ENCODE results near the gene RYR1.
"Not testable (repeated sequence)": the region's sequence is repeated elsewhere in the genome, so short reads cannot be mapped to it uniquely, and the experiment has no call there.

RYR1 gene

DNA sequence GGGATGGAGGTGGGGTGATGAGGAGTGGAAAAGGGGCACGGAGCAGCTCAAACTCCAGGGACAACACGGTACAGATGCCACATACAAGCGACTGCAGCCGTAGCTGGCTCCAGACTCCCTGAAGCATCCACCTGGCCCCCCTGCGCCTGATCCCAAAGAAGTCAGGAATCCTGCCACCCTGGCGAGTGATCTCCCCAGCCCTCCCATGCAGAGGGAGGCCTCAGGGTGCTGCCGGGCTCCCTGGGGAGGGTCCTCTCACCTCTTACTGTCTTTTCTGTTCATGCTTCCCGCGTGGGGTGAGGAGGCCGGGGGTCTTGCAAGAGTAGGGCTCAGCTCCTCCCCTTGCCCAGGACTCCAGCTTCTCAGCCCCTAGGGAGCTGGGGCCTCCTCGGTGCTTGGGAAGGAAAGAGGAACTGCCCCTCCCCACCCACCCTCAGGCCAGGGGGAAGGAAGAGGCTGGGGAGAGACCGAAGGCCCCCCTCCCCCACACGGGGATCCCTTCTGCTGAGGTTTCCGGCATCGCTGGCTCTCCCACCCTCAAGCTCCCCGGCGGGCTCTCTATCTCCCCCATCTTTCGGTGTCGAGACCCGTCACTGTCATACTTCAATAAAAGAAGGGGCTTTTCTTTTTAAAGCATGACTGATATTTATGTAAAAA lies 7.6 kb upstream of the RYR1 start, which contains the start of gene RASGRP4:
Gene RASGRP4, minus strand, starts transcription at position 410 of the 657 bp plus-strand sequence. Its CDS starts 128 bp downstream, at position 282.
- DNase-seq (ENCODE audit: low read depth in 2 of 2): no peak

DNA sequence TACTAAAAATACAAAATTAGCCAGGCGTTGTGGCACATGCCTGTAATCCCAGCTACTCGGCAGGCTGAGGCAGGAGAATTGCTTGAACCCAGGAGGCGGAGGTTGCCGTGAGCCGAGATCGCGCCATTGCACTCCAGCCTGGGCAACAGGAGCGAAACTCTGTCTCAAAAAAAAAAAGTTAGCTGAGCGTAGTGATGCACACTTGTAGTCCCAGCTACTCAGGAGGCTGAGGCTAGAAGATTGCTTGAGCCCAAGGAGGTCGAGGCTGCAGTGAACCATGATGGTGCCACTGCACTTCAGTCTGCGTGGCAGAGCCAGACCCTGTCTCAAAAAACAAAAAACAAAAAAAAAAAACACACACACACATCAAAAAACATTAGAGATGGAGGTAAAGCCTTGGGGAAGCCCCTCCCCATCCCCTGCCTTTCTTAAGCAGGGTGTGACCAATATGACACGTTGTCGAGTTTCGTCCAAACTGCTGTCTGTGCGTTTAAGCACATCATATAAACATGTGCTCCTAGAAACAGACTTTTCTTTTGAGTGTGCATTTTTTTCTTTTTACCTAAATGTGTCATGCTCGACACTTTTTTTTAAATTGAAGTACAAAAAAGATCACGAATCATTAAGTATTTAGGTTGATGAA lies 6.3 kb upstream of the RYR1 start:
- not testable (repeated sequence) for DNase-seq (ENCODE audit: low read depth in 2 of 2)

DNA sequence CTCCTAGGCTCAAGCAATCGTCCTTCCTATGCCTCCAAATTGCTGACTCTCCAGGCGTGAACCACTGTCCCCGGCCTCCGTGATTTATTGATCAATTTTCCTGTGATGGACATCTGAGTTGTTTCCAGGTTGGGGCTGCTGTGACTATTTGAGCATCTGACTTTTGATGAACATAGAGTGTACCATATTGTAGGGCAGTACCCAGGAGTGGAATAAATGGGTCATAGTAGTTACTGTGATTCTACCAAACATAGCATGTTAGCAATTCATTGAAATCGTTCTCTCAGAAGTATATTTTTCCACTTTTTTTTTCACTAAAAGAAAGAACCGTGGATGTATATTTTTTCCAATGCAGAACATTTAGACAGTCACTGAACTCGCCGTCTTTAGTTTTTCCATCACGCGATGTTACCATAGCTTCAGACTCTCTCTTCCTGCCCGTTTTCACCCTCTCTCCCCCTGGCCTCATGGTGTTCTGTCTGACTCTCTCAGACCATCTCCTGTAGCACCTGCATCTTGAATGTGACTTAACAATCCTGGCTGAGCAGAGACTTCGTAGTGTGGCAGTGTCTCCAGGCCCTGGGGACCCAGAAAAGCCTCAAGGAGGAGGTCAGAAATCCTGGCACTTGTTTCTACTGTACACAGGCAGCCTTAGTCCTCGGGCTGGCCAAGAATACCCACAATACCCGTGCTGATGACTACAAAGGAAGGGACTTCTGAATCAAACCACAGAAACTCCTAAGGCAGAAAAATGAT lies 4.3 kb upstream of the RYR1 start:
- DNase-seq (ENCODE audit: low read depth in 2 of 2): no peak

DNA sequence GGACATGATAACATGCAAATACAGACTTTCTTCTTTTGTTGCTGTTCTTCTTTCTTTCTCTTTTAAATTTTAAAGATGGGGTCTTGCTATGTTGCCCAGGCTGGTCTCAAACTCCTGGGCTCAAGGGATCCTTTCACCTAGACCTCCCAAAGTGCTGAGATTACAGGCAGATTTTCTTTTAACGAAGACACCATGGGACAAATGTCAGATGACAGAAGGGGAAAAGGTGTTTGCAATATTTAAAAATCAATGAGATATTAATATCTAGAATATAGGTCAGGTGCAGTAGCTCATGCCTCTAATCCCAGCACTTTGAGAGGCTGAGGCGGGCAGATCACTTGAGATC lies 3.7 kb upstream of the RYR1 start:
- DNase-seq (ENCODE audit: low read depth in 2 of 2): no peak

DNA sequence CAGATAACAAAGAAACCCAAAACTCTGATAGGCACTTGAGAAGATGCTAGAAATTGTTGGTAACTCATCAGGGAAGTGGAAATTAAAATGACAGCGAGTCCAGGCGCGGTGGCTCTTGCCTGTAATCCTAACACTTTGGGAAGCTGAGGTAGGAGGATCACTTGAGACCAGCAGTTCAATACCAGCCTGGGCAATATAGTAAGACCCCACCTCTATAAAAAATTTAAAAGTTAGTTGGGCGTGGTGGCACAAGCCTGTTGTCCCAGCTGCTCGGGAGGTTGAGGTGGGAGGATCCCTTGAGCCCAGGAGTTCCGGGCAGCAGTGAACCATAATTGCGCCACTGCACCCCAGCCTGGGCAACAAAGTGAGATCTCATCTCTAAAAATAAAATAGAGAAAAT lies 2.6 kb upstream of the RYR1 start:
- no peak for DNase-seq (ENCODE audit: low read depth in 2 of 2)

GRCh38 chr19:38434549-38435051 lies 1.1 kb downstream of the RYR1 start:
- DNase-seq (ENCODE audit: low read depth in 2 of 2): no peak

DNA sequence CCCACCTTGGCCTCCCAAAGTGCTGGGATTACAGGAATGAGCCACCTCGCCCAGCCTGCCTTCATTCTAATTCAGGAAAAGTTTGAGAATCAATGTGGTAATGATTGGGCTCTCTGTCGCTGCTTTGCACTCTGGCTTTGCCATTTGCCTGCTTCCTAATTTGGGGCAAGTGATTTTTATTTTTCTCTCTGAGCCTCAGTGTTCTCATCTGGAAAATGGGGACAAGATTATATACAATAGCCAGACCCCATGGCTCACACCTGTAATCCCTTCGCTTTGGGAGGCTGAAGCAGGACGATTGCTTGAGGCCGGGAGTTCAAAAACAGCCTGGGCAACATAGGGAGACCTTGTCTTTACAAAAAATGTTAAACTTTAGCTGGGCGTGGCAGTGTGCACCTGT lies 3.8 kb downstream of the RYR1 start:
- DNase-seq (ENCODE audit: low read depth in 2 of 2): no peak

GRCh38 chr19:38437917-38438316 lies 4.4 kb downstream of the RYR1 start:
- no peak for DNase-seq (ENCODE audit: low read depth in 2 of 2)

GRCh38 chr19:38440592-38440991 lies 7.1 kb downstream of the RYR1 start:
- no peak for DNase-seq (ENCODE audit: low read depth in 2 of 2)

DNA sequence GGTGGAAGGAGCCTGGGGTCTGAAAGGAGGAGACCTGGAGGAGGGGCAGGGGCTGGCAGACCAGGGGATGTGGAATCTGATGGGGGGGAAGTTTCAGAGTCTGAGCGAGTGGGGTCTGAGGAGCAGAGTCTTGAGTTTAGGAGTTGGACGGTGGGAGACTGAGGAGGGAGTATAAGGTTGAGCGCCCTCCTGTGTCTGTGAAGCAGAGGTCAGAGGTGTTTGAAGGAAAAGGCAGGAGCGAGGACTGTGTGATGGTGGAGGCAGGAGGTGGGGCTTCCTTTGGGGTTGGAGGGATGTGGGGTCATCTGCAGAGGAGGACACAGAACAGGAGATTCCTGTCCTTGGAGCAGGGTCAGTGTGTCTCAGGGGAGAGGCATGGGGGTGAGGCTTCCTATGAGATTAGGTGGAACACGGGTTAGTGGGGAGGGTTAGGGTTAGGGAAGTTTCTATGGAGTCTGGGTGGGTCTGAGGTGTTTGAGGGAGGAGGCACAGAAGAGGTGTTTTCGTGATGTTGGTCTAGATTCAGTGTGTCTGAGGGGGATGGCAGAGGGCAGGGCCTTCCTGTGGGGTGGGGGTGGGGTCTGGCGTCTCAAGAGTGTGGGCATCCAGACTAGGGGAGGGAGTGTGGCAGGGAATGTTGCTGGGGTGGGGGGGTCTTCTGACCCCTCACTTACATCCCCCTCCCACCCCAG lies 8.3 kb downstream of the RYR1 start:
- DNase-seq (ENCODE audit: low read depth in 2 of 2): no peak

DNA sequence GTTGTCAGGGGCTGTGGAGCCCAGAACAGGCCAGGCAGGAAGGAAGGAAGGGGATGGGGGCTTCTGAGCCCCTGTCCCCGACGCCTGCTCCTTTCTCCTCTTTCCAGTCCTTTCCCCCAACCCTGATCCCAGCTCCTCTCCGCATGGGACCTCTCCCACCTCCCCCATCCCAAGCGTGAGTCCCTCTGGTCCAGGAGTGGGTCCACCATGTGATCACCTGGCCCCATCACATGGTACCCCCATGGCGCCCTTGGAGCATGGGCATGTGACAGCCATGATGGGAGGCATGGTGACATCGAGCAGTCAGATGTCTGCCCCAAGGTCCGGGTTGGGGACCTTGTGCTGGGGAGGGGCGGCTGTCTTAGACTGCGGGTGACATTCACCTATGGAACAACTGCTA lies 9.2 kb downstream of the RYR1 start:
- no peak for DNase-seq (ENCODE audit: low read depth in 2 of 2)

DNA sequence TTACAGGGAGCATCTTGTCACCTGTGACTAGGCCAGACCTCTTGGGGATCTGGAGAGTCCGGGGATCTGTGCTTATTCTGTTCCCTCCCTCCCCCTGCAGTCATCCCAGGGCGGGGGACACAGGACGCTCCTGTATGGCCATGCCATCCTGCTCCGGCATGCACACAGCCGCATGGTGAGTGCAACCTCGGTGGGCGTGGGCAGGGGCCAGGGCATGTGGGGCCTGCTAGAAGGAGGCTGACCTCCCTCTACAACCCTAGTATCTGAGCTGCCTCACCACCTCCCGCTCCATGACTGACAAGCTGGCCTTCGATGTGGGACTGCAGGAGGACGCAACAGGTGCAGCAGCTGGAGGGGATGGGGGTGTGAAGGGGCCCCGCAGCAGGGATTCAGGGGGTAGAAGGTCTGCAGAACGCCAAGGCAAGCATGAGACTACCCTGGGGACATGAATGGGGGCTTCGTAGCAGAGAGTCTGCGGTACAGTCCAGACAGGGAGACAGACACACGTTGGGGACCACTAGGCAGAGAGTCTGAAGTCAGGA lies 10.0 kb downstream of the RYR1 start:
- DNase-seq (ENCODE audit: low read depth in 2 of 2): no peak

- no peak for DNase-seq (ENCODE audit: low read depth in 2 of 2)
These were observed 10.5 kb downstream of the RYR1 start for GRCh38 chr19:38444026-38444425.

GRCh38 chr19:38445362-38445761 lies 11.9 kb downstream of the RYR1 start:
- DNase-seq (ENCODE audit: low read depth in 2 of 2): no peak

DNA sequence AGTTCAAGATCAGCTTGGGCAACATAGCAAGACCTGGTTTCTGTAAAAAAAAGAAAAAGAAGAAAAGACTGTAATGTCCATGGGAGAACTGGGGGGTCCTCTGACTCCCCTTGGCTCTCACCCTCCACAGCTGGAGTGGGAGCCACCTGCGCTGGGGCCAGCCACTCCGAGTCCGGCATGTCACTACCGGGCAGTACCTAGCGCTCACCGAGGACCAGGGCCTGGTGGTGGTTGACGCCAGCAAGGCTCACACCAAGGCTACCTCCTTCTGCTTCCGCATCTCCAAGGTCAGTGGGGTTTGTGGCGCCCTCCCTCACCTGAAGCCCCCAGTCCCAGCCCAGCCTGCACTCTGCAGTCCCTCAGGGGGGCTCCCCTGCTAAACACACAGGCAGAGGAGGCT lies 14.7 kb downstream of the RYR1 start:
- no peak for DNase-seq (ENCODE audit: low read depth in 2 of 2)

DNA sequence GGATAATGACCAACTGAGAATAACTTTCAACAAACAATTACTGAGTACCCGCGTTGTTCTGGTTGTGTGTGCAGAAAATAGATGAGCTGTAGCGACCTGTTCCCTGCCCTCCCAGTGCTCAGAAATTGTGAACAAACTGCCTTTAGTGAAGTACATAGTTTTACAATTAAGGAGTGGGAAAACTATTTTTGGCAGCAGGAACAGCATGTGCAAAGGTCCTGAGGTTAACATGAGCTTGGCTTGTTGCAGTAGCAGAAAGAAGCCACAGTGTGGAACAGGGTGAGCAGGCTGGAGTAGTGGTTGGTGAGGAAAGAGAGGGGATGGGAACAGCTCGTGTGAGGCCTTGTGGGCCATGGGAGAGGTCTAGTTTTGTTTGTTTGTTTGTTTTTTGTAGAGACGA lies 16.0 kb downstream of the RYR1 start:
- DNase-seq (ENCODE audit: low read depth in 2 of 2): no peak

DNA sequence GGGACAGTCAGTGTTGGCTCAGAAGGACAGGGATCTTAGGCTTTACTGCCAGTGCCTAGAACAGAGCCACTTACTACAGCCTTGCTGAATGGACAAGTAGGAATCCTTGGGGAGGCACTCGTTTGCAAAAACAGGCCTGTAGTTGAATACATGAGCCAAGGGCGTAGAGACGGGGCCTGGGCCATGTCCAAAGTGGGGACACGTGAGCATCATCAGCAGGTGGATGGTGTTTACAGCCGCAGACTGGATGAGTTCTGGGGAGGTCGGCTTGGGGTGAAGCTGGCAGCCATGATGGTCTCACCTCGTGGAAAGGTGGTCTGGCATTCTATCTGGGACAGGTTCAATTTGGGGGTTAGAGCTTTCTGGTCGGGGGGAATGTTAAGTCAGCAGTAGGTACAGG lies 17.5 kb downstream of the RYR1 start:
- no peak for DNase-seq (ENCODE audit: low read depth in 2 of 2)

- DNase-seq (ENCODE audit: low read depth in 2 of 2): no peak
These were observed 18.1 kb downstream of the RYR1 start for GRCh38 chr19:38451629-38452028.

DNA sequence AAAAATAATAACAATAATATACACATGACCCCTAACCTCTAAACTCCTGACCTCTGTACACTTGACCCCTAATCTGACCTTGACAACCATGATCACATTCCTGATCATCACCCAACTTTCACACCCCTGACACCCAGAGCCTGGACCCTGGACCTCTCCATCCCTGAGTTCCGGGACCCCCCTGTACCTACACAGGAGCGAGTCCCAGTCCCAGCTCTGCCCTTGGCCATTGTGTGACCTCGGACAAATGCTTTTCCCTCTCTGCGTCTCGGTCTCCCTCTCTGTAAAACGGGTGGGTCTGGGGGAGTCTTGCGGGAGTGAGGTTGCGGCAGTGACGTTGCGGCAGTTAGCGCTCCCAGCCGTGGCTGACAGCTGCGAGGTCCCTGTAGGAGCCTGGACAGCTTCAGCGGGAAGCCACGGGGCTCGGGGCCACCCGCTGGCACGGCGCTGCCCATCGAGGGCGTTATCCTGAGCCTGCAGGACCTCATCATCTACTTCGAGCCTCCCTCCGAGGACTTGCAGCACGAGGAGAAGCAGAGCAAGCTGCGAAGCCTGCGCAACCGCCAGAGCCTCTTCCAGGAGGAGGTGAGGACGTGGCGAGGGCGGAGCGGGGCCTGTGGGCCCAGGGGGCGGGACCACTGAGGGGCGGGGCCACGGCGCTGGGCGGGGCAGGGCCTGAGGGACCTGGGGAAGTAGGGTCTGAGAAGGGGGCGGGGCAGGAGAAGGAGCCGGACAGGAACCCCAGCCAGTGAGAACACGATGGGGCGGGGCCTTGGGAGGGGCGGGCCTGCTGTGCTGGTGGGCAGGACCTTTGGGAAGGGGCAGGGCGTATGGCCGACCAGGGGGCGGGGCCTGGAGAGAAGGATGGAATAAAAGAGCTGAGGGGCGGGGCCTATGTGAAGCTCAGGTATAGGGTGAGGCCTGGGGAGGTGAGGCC lies 19.2 kb downstream of the RYR1 start:
- DNase-seq (ENCODE audit: low read depth in 2 of 2): no peak

DNA sequence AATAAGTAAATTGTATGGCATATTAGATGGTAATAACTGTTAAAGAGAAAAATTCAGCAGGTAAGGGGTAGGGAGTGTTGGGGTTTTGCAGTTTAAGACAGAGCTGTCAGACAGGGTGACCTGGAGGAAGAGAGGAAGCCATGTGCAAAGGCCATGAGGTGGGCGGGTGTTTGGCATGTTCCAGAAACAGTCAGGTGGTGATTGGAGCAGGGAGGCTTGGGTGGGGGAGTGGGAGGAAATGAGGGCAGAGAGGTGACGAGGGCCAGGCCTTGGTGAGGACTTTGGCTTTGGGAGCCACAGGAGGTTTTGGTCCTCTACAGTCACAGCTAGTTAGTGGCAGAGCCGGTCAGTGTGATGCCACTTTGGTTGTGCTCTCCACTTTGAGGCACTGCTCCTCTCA lies 20.1 kb downstream of the RYR1 start:
- no peak for DNase-seq (ENCODE audit: low read depth in 2 of 2)

DNA sequence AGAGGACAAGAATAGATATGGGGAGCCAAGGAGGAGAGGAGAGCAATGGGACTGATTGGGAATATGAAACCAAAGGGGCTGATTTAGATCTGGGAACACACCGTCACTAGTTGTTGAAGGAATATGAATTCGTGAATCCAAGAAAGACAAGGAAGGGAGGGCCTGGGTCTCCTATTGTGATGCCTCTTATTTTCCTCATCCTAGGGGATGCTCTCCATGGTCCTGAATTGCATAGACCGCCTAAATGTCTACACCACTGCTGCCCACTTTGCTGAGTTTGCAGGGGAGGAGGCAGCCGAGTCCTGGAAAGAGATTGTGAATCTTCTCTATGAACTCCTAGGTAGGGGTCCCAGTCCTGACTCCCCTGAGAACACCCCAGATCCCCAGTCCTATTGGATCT lies 21.5 kb downstream of the RYR1 start:
- DNase-seq (ENCODE audit: low read depth in 2 of 2): no peak

Data from stimulated activated CD4-positive, alpha-beta T cell treated with anti-CD3 and anti-CD28 coated beads, Interleukin-1b, Interleukin-23, amount 100 ng/mL, for 1 hour (primary cell).